Measurements from ENCODE around the gene RIPPLY2. TPM values are rescaled to one million over a fixed set of nuclear protein-coding genes. Genes with fewer than 3 reads are reported as not detected.

RIPPLY2 gene
- total RNA-seq, 1 experiment from 2014 or later = not detected

DNA sequence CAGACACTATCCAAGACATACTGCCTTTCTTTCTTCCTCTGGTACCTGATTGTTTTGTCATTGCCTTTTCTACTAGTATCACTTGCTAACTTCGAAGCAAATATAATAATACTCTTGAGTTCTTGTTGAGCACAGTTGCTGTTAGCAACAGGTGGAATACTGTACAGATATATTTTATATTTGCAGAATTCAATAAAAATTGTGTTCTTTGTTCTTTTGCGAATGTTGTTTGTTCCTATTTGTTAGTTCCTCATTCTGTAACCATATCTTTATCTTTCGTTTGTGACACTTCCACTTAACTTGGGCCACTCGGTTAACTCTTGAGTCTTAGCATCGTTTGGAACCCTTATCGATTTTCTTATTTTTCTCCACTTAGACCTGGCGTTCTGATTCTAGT, 7.2 kb downstream of the RIPPLY2 start:
- BruUV-seq (replicated peaks) = no TSS peak
- H3K27me3 Mint-ChIP-seq (ENCODE audit: insufficient read depth, unreplicated experiment) = no peaks in the 10 kb centered on the region

DNA sequence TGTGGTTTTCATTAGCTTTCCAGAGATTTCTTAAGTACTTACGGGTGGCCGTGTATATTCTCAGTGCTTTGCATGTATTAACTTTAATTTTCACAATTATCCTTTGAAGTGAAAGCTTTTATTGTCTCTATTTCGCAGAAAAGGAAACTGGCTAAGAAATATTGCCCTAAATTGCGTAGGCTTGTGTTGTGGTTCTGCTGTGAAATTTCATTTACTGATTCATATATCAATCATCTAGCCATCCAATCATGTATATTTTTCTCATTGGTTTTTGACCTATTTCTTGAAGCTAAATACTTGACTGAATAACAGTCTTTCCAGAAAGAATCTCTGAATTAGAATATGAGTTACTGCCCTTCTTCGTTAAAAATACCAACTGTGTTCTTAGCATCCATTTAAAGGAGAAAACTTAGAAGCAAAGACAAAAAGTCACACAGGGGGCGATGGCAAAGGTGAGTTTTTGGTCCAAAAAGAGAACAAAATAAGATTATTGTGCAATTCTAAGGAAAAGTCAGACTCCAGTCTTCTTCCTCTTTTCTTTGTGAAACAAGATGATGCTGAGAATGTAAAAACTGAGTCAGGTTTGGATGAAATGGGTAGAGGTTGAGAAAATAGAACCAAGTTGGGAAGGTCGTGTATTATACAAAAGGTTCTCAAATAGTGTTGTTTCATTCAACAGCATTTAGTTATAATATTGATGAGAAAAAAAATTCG, 7.8 kb downstream of the RIPPLY2 start:
- ChIA-PET CTCF (no interaction called here), POLR2A (no interaction called here)
- intact Hi-C loops (cut with micrococcal nuclease; ENCODE audit: unreplicated experiment) = no loop called here
- Mint-ChIP-seq H3K27me3 (ENCODE audit: insufficient read depth, unreplicated experiment) (no peaks in the 10 kb centered on the region), H3K27ac (ENCODE audit: unreplicated experiment) (peak overlapping the region; percentile 95), H3K4me1 (ENCODE audit: low read depth, unreplicated experiment) (no peaks in the 10 kb centered on the region), H3K36me3 (ENCODE audit: insufficient read depth, unreplicated experiment) (no peaks in the 10 kb centered on the region), H3K4me3 (ENCODE audit: unreplicated experiment) (peak overlapping the region; percentile 99), H3K9me3 (ENCODE audit: unreplicated experiment) (no peaks in the 10 kb centered on the region)
- TF ChIP-seq CTCF (IDR thresholded peaks at IDR 0.05; ENCODE audit: insufficient read depth in 1 of 2, low read depth in 1 of 2, low read length in 1 of 2, severe bottlenecking in 1 of 2, unreplicated experiment in 1 of 2) = no peak
- no peak for DNase-seq
- H3K4me3 ChIP-seq (ENCODE audit: low read depth, low read length) = peak overlapping the region; percentile 65
- no peaks in the 10 kb centered on the region for H3K27me3 ChIP-seq (replicated peaks; ENCODE audit: control insufficient read depth, insufficient read depth, low read length)
- H3K9me3 ChIP-seq = no peaks in the 10 kb centered on the region
- no peaks in the 10 kb centered on the region for H3K36me3 ChIP-seq (ENCODE audit: control insufficient read depth, insufficient read depth, low read length)
- H3K4me1 ChIP-seq = 0 out of 2 replicates have a peak, but pooled peaks cover 3% of the 10 kb centered on the region
- TSS peak; percentile 53 for BruUV-seq (replicated peaks)

More for the DNA sequence above, 7.2 kb downstream of the RIPPLY2 start:
- H3K9me3 Mint-ChIP-seq (ENCODE audit: unreplicated experiment) = no peaks in the 10 kb centered on the region
- H3K27me3 ChIP-seq (replicated peaks; ENCODE audit: control insufficient read depth, insufficient read depth, low read length) = no peaks in the 10 kb centered on the region
- H3K4me3 ChIP-seq (ENCODE audit: low read depth, low read length) = peak overlapping the region; percentile 65
- H3K27ac Mint-ChIP-seq (ENCODE audit: unreplicated experiment) = peak overlapping the region; percentile 95
- H3K36me3 Mint-ChIP-seq (ENCODE audit: insufficient read depth, unreplicated experiment) = no peaks in the 10 kb centered on the region
- POLR2A ChIA-PET = no interaction called here
- no peaks in the 10 kb centered on the region for H3K9me3 ChIP-seq
- intact Hi-C loops (cut with micrococcal nuclease; ENCODE audit: unreplicated experiment) = no loop called here
- no peaks in the 10 kb centered on the region for H3K36me3 ChIP-seq (ENCODE audit: control insufficient read depth, insufficient read depth, low read length)
- H3K4me3 Mint-ChIP-seq (ENCODE audit: unreplicated experiment) = peak overlapping the region; percentile 99
- no peak for DNase-seq
- 0 out of 2 replicates have a peak, but pooled peaks cover 3% of the 10 kb centered on the region for H3K4me1 ChIP-seq
- no peak for TF ChIP-seq CTCF (IDR thresholded peaks at IDR 0.05; ENCODE audit: insufficient read depth in 1 of 2, low read depth in 1 of 2, low read length in 1 of 2, severe bottlenecking in 1 of 2, unreplicated experiment in 1 of 2)
- CTCF ChIA-PET = no interaction called here
- H3K4me1 Mint-ChIP-seq (ENCODE audit: low read depth, unreplicated experiment) = no peaks in the 10 kb centered on the region

- Mint-ChIP-seq H3K27ac (ENCODE audit: unreplicated experiment) (no peak overlapping the region), H3K4me3 (ENCODE audit: unreplicated experiment) (no peak overlapping the region), H3K4me1 (ENCODE audit: low read depth, unreplicated experiment) (no peaks in the 10 kb centered on the region), H3K9me3 (ENCODE audit: unreplicated experiment) (peaks cover 14% of the 10 kb centered on the region), H3K27me3 (ENCODE audit: insufficient read depth, unreplicated experiment) (no peaks in the 10 kb centered on the region), H3K36me3 (ENCODE audit: insufficient read depth, unreplicated experiment) (peaks cover 16% of the 10 kb centered on the region)
- 0 out of 2 replicates have a peak, but pooled peaks cover 3% of the 10 kb centered on the region for H3K4me1 ChIP-seq
- BruUV-seq (replicated peaks) = no TSS peak
- H3K4me3 ChIP-seq (ENCODE audit: low read depth, low read length) = no peak overlapping the region
- intact Hi-C loops (cut with micrococcal nuclease; ENCODE audit: unreplicated experiment) = no loop called here
- no peaks in the 10 kb centered on the region for H3K27me3 ChIP-seq (replicated peaks; ENCODE audit: control insufficient read depth, insufficient read depth, low read length)
- CTCF ChIA-PET = no interaction called here
- peaks cover 4% of the 10 kb centered on the region for H3K36me3 ChIP-seq (ENCODE audit: control insufficient read depth, insufficient read depth, low read length)
- POLR2A ChIA-PET = no interaction called here
- no peak for TF ChIP-seq CTCF (IDR thresholded peaks at IDR 0.05; ENCODE audit: insufficient read depth in 1 of 2, low read depth in 1 of 2, low read length in 1 of 2, severe bottlenecking in 1 of 2, unreplicated experiment in 1 of 2)
- DNase-seq = no peak
- H3K9me3 ChIP-seq = peaks cover 9% of the 10 kb centered on the region; the same call in 1 of the 2 replicates
Observed at GRCh38 chr6:83862776-83863471, 9.8 kb downstream of the RIPPLY2 start.
